22Rv1 (cell line): Measurements from ENCODE around the gene BTG3.

ENCODE experiments used
- ZFX ChIP-seq: fragments of 450-650 bp; IDR thresholded peaks from 2 replicates; pipeline ENCODE4 v1.6.1; 2017; ENCODE audit warnings: antibody characterized with exemption, borderline replicate concordance
- TF ChIP-seq, protein P1 (sequence below): fragments of 450-650 bp; IDR thresholded peaks from 2 replicates; pipeline ENCODE4 v1.5.1; 2017; ENCODE audit warnings: mild to moderate bottlenecking

DNA sequence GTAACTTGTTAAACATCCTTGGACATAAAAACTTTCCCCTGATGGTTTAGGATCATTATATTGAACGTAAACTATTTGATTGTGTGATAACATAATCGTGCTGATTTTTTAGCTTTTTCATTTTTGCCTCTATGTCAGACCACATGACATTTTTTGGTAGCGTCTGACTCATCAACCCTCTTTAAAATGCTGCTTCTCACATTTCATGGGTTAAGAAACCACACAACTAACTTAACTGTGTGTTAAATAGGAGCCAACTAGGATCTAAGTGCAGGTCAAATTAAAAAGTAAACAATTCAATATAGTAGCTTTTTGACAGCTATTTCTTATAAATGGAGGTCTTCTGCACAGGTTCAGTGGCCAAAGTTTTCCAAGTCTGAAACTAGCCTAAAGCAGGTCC, 9.8 kb downstream of the BTG3 start:
- TF ChIP-seq, protein P1, sequence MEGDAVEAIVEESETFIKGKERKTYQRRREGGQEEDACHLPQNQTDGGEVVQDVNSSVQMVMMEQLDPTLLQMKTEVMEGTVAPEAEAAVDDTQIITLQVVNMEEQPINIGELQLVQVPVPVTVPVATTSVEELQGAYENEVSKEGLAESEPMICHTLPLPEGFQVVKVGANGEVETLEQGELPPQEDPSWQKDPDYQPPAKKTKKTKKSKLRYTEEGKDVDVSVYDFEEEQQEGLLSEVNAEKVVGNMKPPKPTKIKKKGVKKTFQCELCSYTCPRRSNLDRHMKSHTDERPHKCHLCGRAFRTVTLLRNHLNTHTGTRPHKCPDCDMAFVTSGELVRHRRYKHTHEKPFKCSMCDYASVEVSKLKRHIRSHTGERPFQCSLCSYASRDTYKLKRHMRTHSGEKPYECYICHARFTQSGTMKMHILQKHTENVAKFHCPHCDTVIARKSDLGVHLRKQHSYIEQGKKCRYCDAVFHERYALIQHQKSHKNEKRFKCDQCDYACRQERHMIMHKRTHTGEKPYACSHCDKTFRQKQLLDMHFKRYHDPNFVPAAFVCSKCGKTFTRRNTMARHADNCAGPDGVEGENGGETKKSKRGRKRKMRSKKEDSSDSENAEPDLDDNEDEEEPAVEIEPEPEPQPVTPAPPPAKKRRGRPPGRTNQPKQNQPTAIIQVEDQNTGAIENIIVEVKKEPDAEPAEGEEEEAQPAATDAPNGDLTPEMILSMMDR: no peak
- no peak for TF ChIP-seq ZFX
